Measurements from ENCODE around the gene PNKP.

The PNKP gene

DNA sequence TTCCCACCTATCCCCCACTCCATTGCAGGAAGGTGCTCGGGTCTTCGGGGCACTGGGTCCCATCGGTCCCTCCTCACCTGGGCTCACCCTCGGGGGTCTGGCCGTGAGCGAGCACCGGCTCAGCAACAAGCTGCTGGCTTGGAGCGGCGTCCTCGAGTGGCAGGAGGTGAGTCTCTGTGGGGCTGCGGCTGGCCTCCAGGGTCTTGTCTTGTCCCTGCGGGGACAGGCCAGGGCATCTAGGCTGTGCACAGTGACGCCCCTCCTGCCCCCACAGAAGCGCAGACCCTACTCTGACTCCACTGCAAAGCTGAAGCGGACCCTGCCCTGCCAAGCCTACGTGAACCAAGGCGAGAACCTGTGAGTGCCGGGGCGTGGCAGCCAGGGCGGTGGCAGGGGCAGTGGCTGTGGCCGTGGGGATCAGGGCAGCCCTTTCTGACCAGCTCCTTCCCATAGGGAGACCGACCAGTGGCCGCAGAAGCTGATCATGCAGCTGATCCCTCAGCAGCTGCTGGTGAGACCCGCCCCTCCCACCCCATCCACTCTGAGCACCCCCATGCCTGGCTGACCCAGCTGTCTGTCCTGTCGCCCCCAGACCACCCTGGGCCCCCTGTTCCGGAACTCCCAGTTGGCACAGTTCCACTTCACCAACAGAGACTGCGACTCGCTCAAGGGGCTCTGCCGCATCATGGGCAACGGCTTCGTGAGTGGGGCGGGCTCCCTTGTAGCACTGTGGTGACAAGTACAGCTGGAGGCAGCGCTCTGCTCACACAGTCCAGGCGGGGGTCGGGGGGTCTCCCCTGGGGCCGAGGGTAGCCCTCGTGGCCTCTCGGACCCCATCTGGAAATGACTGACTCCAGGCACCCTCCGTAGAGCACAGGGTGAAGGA, 12.8 kb downstream of the PNKP start:
- peaks cover 4% of the 10 kb centered on the region for H3K9me3 Mint-ChIP-seq
- DNase-seq (ENCODE audit: low spot score): no peak
- no peak overlapping the region for H3K27ac Mint-ChIP-seq
- no peak overlapping the region for H3K4me3 Mint-ChIP-seq
- H3K27me3 Mint-ChIP-seq (ENCODE audit: low read depth): peaks cover 5% of the 10 kb centered on the region
- peaks cover 13% of the 10 kb centered on the region for H3K36me3 Mint-ChIP-seq (ENCODE audit: low read depth)
- peaks cover 16% of the 10 kb centered on the region for H3K4me1 Mint-ChIP-seq (ENCODE audit: low read depth)

DNA sequence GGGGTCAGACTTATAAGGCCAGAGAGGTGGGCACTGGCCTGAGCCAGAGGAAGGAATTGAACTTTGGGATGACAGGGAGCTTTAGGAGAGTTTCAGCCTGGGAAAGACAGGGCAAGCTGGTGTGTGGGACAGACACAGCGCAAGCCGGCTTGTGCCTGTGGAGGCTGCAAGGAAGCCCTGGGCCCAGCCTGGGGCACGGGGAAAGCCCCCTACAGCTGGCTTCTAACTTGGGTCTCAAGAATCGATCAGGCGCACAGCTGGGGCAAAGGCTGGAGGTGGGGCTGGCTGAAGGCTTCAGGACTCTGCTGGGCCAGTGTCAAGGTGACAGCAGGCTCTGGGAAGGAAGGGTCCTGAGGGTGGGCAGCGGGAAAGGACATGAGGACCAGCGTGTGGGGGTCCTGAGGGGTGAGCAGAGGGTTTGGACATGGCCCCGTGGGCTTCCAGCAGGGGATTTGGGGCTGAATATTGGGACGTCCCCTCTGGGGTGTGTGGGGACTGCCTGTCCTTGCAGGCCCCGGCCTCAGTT, 13.5 kb downstream of the PNKP start:
- Mint-ChIP-seq H3K9me3 (peaks cover 8% of the 10 kb centered on the region), H3K4me1 (ENCODE audit: low read depth) (peaks cover 19% of the 10 kb centered on the region), H3K27ac (peak overlapping the region; percentile 50), H3K27me3 (ENCODE audit: low read depth) (peaks cover 5% of the 10 kb centered on the region), H3K4me3 (no peak overlapping the region), H3K36me3 (ENCODE audit: low read depth) (peaks cover 14% of the 10 kb centered on the region)
- DNase-seq (ENCODE audit: low spot score): no peak

DNA sequence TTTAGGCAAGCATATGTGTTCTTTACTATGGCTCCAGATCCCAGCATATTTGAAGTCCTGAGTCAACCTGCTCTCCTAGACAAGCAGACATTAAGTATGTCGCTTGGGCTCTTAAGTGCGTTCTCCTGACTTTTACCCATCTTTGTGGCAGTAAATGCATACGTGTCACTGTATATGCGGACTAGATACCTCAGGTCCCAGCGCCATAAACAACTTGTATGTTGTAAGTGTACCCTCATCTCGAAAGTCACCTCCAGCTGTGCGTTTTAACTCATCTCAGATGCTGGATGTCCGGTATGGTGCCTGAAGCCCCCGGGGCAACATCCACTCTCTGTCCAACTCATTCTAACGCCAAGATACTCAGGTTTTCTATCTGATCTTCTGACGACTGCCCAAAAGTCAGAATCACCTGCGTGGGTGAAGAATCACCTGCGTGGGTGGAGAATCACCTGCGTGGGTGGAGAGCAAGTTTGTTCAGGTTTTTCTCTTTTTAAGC, 14.7 kb downstream of the PNKP start:
- H3K27ac Mint-ChIP-seq: peak overlapping the region; percentile 80
- no peak for DNase-seq (ENCODE audit: low spot score)

DNA sequence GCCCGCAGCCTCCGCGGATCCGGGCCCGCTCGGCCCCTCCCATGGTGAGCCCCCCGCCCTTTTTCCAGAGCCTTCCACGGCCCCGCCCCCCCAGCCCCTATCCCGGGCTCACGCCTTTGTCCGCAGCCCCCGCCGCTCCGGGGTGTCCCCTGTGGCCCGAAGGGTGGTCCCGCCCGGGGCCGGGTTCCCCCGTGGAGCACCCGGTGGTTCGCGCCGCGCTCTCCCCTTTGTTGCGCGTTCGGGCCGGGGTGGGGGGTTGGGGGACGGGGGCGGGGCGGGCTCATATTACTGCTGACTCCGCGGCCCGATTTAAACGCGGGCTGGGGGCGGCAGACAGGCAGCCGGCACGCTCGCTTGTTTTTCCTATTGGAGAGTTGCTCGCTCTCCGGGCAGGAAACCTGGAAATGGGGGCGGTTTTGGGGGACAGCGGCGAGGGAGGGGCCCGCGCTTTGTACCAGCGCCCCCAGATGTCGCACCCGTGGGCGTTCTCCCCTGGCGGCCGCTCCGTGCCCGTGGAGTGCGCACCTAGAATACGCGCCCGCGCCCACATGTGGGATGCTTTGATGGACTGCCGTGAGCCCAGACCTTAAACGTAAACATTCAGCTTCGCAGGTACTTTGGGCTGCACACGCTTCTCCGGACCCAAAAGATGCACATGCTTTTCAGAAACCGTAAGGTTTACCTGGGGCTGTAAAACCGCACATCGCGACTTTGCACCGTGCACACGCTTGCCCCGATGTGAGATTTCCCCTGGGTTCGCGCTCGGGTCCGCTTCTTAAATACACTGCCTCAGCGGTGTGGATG, 15.7 kb downstream of the PNKP start:
- Mint-ChIP-seq H3K27me3 (ENCODE audit: low read depth) (peaks cover 7% of the 10 kb centered on the region), H3K36me3 (ENCODE audit: low read depth) (peaks cover 11% of the 10 kb centered on the region), H3K27ac (peak overlapping the region; percentile 80)

More for the DNA sequence above, 14.7 kb downstream of the PNKP start:
- Mint-ChIP-seq H3K36me3 (ENCODE audit: low read depth) (peaks cover 11% of the 10 kb centered on the region), H3K4me1 (ENCODE audit: low read depth) (peaks cover 30% of the 10 kb centered on the region), H3K9me3 (peaks cover 8% of the 10 kb centered on the region), H3K4me3 (peak overlapping the region; percentile 85), H3K27me3 (ENCODE audit: low read depth) (peaks cover 5% of the 10 kb centered on the region)

DNA sequence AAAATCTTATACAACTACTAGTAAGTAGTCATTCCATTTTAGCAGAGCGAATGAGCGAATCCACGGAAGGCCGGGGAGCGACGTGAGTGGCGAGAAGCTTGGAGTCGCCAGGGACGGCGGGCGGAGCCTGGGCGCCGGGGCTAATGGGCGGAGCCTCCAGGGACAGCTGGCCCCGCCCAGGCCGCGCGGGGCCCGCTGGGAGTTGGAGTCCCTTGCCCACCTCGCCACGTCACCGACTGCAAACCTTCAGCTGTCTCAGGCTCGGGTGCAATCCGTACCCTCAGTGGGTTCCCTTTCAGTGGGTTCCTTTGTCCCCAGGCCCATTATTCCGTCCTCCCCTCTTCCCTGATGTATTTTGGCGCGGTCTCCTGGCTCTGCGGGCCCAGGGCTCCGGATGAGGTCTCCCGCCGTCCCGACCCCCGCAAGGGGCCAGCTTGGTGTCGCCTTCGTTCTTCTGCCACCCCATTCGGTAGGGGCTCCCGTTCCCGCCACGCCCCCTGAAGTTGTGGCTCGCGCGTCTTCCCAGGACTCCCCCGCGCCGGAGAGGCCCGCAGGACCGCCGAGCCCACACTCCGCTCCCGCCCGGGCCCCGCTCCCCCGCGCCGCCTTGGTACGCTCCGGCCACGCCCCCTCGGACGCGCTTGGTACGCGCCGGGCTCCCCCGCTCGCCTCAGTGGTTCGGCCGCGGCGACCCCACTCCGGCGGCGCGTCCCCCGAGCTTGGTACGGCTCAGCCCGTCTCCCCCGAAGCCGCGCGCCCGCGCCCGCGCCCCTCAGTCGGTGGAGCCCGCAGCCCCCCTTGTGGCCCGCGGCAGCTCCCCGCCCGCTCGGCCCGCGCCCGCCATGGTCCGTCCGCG, 16.7 kb downstream of the PNKP start, which contains the start of gene PTOV1:
Gene PTOV1 (plus strand): TSS at position 673 of the 856 bp plus-strand sequence.
- peak; percentile 89 for DNase-seq (ENCODE audit: low spot score)
- H3K4me3 Mint-ChIP-seq: peak within 1 kb of the TSS; percentile 91
- peaks cover 32% of the 10 kb centered on the region for H3K4me1 Mint-ChIP-seq (ENCODE audit: low read depth)
- H3K9me3 Mint-ChIP-seq: peaks cover 8% of the 10 kb centered on the region
- H3K27ac Mint-ChIP-seq: peak within 1 kb of the TSS; percentile 97
- H3K36me3 Mint-ChIP-seq (ENCODE audit: low read depth): peaks cover 8% of the 10 kb centered on the region
- H3K27me3 Mint-ChIP-seq (ENCODE audit: low read depth): peaks cover 7% of the 10 kb centered on the region

More for the DNA sequence above, 15.7 kb downstream of the PNKP start:
- H3K9me3 Mint-ChIP-seq: peaks cover 8% of the 10 kb centered on the region
- H3K4me1 Mint-ChIP-seq (ENCODE audit: low read depth): peaks cover 32% of the 10 kb centered on the region
- no peak for DNase-seq (ENCODE audit: low spot score)
- peak overlapping the region; percentile 85 for H3K4me3 Mint-ChIP-seq

DNA sequence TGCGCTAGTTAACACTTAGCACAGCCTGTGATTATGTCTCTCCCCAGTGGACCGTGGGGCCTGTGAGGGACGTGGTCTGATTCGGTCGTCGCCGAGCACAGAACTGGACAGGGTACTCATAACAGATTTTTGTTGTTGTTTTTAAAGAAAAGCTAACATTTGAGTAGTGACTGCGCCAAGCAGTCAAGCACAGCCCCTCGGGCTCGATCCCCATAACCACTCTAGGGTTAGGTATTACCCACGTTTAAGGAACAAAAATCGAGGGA, 17.2 kb downstream of the PNKP start:
- Mint-ChIP-seq H3K4me1 (ENCODE audit: low read depth) (peaks cover 32% of the 10 kb centered on the region), H3K4me3 (peak overlapping the region; percentile 91), H3K27me3 (ENCODE audit: low read depth) (peaks cover 7% of the 10 kb centered on the region), H3K27ac (peak overlapping the region; percentile 97), H3K9me3 (peaks cover 8% of the 10 kb centered on the region), H3K36me3 (ENCODE audit: low read depth) (peaks cover 5% of the 10 kb centered on the region)
- DNase-seq (ENCODE audit: low spot score): no peak

DNA sequence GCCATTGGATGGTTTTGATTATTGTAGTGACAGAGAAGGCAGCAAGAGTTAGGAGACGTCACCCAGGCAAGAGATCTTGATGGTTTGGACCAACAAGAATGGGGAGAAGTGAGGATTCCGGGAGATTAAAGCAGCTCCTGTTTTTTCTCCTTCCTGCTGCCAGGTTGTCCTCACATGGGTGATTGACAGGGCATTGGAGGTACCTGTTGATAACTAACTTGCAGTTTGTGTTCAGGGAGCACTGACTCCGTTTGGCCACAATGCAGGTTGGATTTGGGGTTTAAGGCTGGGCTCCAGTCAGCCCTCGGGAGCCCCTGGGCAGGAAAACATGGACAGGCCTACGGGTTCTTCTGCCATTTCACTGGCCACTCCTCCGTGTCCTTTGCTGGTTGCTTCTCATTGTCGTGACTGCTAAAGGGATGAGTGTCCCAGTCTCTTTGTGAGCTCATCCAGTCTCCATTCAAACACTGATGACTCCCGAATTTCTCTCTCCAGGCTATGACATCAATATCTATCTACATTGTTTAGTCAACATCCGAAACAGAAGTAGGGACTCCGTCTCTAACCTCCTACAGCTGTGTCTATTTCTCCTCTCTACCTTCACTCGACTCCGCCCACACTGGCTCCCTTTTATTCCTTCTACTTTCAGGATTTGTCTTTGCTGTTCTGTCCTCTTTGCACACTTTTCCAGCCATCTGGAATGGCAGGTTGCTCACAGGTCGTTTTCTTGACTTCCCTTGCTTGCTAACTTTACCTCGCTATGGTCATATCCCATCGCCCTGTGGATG, 17.7 kb downstream of the PNKP start:
- peak overlapping the region; percentile 91 for H3K4me3 Mint-ChIP-seq
- peaks cover 7% of the 10 kb centered on the region for H3K27me3 Mint-ChIP-seq (ENCODE audit: low read depth)
- H3K4me1 Mint-ChIP-seq (ENCODE audit: low read depth): peaks cover 32% of the 10 kb centered on the region
- DNase-seq (ENCODE audit: low spot score): no peak
- peaks cover 5% of the 10 kb centered on the region for H3K36me3 Mint-ChIP-seq (ENCODE audit: low read depth)
- H3K9me3 Mint-ChIP-seq: peaks cover 8% of the 10 kb centered on the region
- peak overlapping the region; percentile 97 for H3K27ac Mint-ChIP-seq

DNA sequence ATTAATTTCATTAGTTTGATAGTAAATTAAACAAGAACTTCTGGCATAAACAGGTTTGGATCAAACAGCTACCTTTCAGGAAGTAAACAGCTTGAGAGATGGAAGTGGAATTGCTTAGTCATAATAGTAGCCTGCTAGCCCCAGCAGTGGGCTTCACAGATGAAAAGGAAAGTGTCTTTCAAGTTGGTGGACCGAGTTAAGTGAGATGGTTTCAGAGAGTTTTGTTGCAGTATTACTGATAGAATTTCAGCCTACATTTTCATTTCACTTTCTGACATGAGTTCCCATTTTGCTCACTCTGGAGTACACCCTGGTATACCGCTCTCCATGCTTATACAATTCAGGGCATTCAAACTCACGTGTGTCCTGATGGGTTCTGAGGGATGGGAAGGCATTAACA, 18.4 kb downstream of the PNKP start:
- no peak for DNase-seq (ENCODE audit: low spot score)
- Mint-ChIP-seq H3K9me3 (peaks cover 8% of the 10 kb centered on the region), H3K4me1 (ENCODE audit: low read depth) (peaks cover 32% of the 10 kb centered on the region)

DNA sequence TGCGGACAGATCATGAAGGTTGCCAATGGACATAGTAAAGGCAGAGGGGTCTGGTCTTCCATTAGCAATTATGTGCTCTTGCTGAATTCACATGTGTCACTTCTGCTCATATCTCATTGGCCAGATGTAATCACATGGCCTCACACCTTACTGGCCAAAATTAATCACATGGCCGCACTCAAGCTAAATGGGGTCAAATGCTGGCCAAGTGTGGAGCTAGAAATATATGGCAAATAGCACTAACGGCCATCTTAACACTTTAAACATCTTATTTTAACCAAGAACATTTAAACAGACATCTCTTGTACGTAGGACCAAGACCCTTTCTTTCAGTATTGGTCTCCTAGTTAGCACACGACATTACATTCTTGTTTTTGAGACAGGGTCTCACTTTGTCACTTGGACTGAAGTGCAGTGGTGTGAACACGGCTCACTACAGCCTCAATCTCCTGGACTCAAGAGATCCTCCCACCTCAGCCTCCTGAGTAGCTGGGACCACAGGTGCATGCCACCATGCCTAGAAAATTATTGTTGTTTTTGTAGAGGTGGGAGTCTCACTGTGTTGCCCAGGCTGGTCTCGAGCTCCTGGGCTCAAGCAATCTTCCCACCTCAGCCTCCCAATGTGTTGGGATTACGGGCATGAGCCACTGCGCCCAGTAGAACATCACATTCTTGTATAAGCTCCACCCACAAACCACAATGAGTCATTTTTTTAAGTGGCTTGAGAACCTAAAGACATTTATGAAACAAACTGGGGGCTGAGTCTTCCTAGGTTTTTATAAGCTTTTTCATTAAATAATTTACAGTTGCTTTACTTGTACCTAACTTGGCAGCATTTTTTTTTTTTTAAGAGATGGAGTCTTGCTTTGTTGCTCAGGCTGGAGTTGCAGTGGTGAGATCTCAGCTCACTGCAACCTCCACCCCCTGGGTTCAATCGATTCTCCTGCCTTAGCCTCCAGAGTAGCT, 19.4 kb downstream of the PNKP start:
- Mint-ChIP-seq H3K9me3 (peaks cover 8% of the 10 kb centered on the region), H3K36me3 (ENCODE audit: low read depth) (peaks cover 5% of the 10 kb centered on the region), H3K27ac (peak overlapping the region; percentile 26), H3K4me1 (ENCODE audit: low read depth) (peaks cover 32% of the 10 kb centered on the region), H3K4me3 (peak overlapping the region; percentile 54), H3K27me3 (ENCODE audit: low read depth) (peaks cover 7% of the 10 kb centered on the region)
- DNase-seq (ENCODE audit: low spot score): no peak

More for the DNA sequence above, 18.4 kb downstream of the PNKP start:
- peaks cover 7% of the 10 kb centered on the region for H3K27me3 Mint-ChIP-seq (ENCODE audit: low read depth)
- peak overlapping the region; percentile 42 for H3K27ac Mint-ChIP-seq
- peaks cover 5% of the 10 kb centered on the region for H3K36me3 Mint-ChIP-seq (ENCODE audit: low read depth)
- H3K4me3 Mint-ChIP-seq: peak overlapping the region; percentile 66

DNA sequence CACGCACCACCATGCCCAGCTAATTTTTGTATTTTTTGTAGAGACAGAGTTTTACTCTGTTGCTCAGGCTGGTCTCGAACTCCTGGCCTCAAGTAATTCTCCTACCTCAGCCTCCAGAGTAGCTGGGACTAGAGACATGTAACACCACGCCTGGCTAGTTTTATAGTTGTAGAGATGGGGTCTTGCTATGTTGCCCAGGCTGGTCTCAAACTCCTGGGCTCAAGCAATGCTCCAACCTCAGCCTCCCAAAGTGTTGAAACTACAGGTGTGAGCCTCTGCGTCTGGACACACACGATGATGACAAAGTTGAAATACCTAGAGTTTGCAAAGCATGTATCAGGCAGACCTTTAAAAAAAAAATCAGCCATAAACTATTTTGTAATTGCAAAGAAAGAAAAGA, 21.0 kb downstream of the PNKP start:
- H3K4me3 Mint-ChIP-seq: no peak overlapping the region
- peaks cover 5% of the 10 kb centered on the region for H3K36me3 Mint-ChIP-seq (ENCODE audit: low read depth)
- peaks cover 8% of the 10 kb centered on the region for H3K9me3 Mint-ChIP-seq
- DNase-seq (ENCODE audit: low spot score): no peak
- H3K4me1 Mint-ChIP-seq (ENCODE audit: low read depth): peaks cover 23% of the 10 kb centered on the region
- peaks cover 3% of the 10 kb centered on the region for H3K27me3 Mint-ChIP-seq (ENCODE audit: low read depth)
- H3K27ac Mint-ChIP-seq: no peak overlapping the region

DNA sequence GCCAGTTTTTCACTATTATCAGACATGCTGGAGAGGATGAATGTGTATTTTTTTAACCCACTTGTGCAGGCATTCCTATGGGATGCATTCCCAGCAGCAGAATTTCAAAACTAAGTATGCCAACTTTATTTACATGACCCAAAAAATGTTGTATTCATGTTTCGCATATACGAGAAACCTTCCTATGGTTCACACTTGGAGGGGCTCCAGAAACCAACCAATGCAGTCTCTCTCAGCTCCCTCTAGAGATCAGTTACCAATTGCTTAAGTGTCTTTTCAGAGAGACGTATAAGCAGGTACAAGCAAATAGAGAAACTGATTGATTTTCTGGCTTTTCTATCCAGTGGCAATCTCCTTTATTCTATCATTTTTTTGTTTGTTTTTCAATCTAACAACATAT, 22.0 kb downstream of the PNKP start:
- peaks cover 23% of the 10 kb centered on the region for H3K4me1 Mint-ChIP-seq (ENCODE audit: low read depth)
- H3K9me3 Mint-ChIP-seq: peaks cover 8% of the 10 kb centered on the region
- H3K27me3 Mint-ChIP-seq (ENCODE audit: low read depth): peaks cover 3% of the 10 kb centered on the region
- no peak for DNase-seq (ENCODE audit: low spot score)
- H3K36me3 Mint-ChIP-seq (ENCODE audit: low read depth): peaks cover 5% of the 10 kb centered on the region
- H3K4me3 Mint-ChIP-seq: no peak overlapping the region
- H3K27ac Mint-ChIP-seq: no peak overlapping the region
